Measurements from ENCODE around the gene TMEM139.

DNA sequence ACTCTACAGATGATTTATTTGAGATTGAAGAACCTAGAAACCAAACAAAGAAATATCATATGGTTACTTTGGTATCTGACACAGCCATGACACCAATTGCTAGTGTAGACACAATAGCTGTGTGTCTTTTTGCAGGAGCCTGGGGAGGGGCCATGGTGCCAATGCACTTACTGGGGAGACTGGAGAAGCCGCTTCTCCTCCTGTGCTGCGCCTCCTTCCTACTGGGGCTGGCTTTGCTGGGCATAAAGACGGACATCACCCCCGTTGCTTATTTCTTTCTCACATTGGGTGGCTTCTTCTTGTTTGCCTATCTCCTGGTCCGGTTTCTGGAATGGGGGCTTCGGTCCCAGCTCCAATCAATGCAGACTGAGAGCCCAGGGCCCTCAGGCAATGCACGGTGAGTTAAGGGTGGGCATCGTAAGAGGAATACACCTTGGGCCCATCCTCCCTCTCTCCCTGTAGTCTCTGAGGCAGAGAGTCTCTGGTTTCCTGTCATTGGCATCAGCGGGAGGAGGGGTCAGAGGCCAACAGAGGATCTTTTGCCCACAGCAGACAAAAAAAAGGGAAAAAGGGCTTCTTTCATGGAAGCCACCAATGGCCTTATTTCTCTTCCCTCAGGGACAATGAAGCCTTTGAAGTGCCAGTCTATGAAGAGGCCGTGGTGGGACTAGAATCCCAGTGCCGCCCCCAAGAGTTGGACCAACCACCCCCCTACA, 1.2 kb downstream of the TMEM139 start:
- TF ChIP-seq, protein P1, sequence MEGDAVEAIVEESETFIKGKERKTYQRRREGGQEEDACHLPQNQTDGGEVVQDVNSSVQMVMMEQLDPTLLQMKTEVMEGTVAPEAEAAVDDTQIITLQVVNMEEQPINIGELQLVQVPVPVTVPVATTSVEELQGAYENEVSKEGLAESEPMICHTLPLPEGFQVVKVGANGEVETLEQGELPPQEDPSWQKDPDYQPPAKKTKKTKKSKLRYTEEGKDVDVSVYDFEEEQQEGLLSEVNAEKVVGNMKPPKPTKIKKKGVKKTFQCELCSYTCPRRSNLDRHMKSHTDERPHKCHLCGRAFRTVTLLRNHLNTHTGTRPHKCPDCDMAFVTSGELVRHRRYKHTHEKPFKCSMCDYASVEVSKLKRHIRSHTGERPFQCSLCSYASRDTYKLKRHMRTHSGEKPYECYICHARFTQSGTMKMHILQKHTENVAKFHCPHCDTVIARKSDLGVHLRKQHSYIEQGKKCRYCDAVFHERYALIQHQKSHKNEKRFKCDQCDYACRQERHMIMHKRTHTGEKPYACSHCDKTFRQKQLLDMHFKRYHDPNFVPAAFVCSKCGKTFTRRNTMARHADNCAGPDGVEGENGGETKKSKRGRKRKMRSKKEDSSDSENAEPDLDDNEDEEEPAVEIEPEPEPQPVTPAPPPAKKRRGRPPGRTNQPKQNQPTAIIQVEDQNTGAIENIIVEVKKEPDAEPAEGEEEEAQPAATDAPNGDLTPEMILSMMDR (conservative IDR thresholded peaks at IDR 0.05; ENCODE audit: low read depth, low read length): no peak
- TF ChIP-seq EZH2 (IDR thresholded peaks at IDR 0.05; ENCODE audit: borderline replicate concordance, low read depth, low read length, poor library complexity, severe bottlenecking): no peak

Measured in A673 (cell line).